Activated naive CD4-positive, alpha-beta T cell treated with anti-CD3 and anti-CD28 coated beads, Interleukin-2, amount 50 U/mL, for 16 hours (primary cell): ENCODE results near the gene ENDOV.

Source experiments
- DNase-seq: peaks from one replicate; pipeline ENCODE4 v3.0.0-alpha.2; 2020

ENDOV gene

GRCh38 chr17:80452173-80452915, 37.4 kb downstream of the ENDOV start:
- DNase-seq = no peak

GRCh38 chr17:80453126-80453997, 38.4 kb downstream of the ENDOV start:
- DNase-seq = no peak

- no peak for DNase-seq
Observed at GRCh38 chr17:80453998-80454556, 39.1 kb downstream of the ENDOV start.

GRCh38 chr17:80454557-80455335, 39.8 kb downstream of the ENDOV start:
- peak; percentile 96 for DNase-seq

- DNase-seq = no peak
Observed at GRCh38 chr17:80455336-80455710, 40.4 kb downstream of the ENDOV start.

- no peak for DNase-seq
Observed at GRCh38 chr17:80455784-80456183, 40.8 kb downstream of the ENDOV start.

GRCh38 chr17:80456465-80457235, 41.7 kb downstream of the ENDOV start:
- DNase-seq = no peak

GRCh38 chr17:80457236-80457856, 42.4 kb downstream of the ENDOV start:
- DNase-seq = no peak

- no peak for DNase-seq
Observed at GRCh38 chr17:80458016-80458415, 43.0 kb downstream of the ENDOV start.

GRCh38 chr17:80459234-80459633, 44.3 kb downstream of the ENDOV start:
- DNase-seq = no peak

- DNase-seq = no peak
Observed at GRCh38 chr17:80460429-80460834, 45.5 kb downstream of the ENDOV start.

GRCh38 chr17:80461528-80462160, 46.7 kb downstream of the ENDOV start:
- DNase-seq = no peak

- no peak for DNase-seq
Observed at GRCh38 chr17:80463784-80464400, 48.9 kb downstream of the ENDOV start.

- no peak for DNase-seq
Observed at GRCh38 chr17:80464486-80464885, 49.5 kb downstream of the ENDOV start.

GRCh38 chr17:80465327-80465974, 50.5 kb downstream of the ENDOV start:
- no peak for DNase-seq

GRCh38 chr17:80466188-80466705, 51.3 kb downstream of the ENDOV start:
- DNase-seq = no peak

- no peak for DNase-seq
Observed at GRCh38 chr17:80468242-80468641, 53.3 kb downstream of the ENDOV start.

- no peak for DNase-seq
Observed at GRCh38 chr17:80468781-80469493, 54.0 kb downstream of the ENDOV start.

- no peak for DNase-seq
Observed at GRCh38 chr17:80469667-80470066, 54.7 kb downstream of the ENDOV start.
